Fibroblast of the aortic adventitia (primary cell): Measurements from ENCODE around the gene PMFBP1. TPM values are rescaled to one million over a fixed set of nuclear protein-coding genes. Genes with fewer than 3 reads are reported as not detected.

ENCODE experiments used
- DNase-seq: peaks from one replicate; pipeline ENCODE4 v3.0.0-alpha.2; 2010; ENCODE audit warnings: low read depth
- H3K4me3 ChIP-seq: 2 replicates; pipeline ENCODE4 v1.5.1; 2011; ENCODE audit warnings: low read depth, mild to moderate bottlenecking, control low read depth, low read length, moderate library complexity
- CTCF ChIP-seq: IDR thresholded peaks from 2 replicates; pipeline ENCODE4 v1.5.1; 2011; ENCODE audit warnings: mild to moderate bottlenecking, low read length, control low read depth, inconsistent platforms; ENCODE audit not compliant: insufficient read depth
- total RNA-seq: library from RNA; depleted of rRNA; stranded (reverse); fragments of >200 nt; gene quantifications from 2 replicates; pipeline ENCODE4 v1.2.3, GENCODE V29; 2012; ENCODE audit warnings: low replicate concordance

PMFBP1 gene
- total RNA-seq, 1 donor = 0.09 TPM

GRCh38 chr16:72110662-72111615 lies 61.0 kb downstream of the PMFBP1 start:
- DNase-seq = no peak
- H3K4me3 ChIP-seq = no peak overlapping the region
- TF ChIP-seq CTCF = no peak

- no peak overlapping the region for H3K4me3 ChIP-seq
- no peak for TF ChIP-seq CTCF
- no peak for DNase-seq
Observed at GRCh38 chr16:72109966-72110530, 61.9 kb downstream of the PMFBP1 start.

- DNase-seq = no peak
- no peak for TF ChIP-seq CTCF
- no peak overlapping the region for H3K4me3 ChIP-seq
Observed at GRCh38 chr16:72109300-72109699, 62.7 kb downstream of the PMFBP1 start.

GRCh38 chr16:72108353-72109102 lies 63.4 kb downstream of the PMFBP1 start:
- no peak for DNase-seq
- no peak for TF ChIP-seq CTCF
- H3K4me3 ChIP-seq = no peak overlapping the region

GRCh38 chr16:72107371-72107770 lies 64.6 kb downstream of the PMFBP1 start:
- TF ChIP-seq CTCF = no peak
- no peak for DNase-seq
- H3K4me3 ChIP-seq = no peak overlapping the region

GRCh38 chr16:72105978-72106377 lies 66.0 kb downstream of the PMFBP1 start:
- no peak overlapping the region for H3K4me3 ChIP-seq
- no peak for TF ChIP-seq CTCF
- DNase-seq = no peak
